GM18505 (cell line): ENCODE results near the gene NCF4.

Source experiments
- ATAC-seq: cut with Tn5 transposase; IDR thresholded peaks from one replicate; pipeline ENCODE4 v1.9.1; 2021; ENCODE audit not compliant: unreplicated experiment
- POLR2A ChIP-seq: IDR thresholded peaks from 4 replicates; pipeline ENCODE4 v1.6.1; 2011; ENCODE audit warnings: borderline replicate concordance; ENCODE audit not compliant: insufficient read depth, insufficient read length; ENCODE audit errors: extremely low read depth

The NCF4 gene

DNA sequence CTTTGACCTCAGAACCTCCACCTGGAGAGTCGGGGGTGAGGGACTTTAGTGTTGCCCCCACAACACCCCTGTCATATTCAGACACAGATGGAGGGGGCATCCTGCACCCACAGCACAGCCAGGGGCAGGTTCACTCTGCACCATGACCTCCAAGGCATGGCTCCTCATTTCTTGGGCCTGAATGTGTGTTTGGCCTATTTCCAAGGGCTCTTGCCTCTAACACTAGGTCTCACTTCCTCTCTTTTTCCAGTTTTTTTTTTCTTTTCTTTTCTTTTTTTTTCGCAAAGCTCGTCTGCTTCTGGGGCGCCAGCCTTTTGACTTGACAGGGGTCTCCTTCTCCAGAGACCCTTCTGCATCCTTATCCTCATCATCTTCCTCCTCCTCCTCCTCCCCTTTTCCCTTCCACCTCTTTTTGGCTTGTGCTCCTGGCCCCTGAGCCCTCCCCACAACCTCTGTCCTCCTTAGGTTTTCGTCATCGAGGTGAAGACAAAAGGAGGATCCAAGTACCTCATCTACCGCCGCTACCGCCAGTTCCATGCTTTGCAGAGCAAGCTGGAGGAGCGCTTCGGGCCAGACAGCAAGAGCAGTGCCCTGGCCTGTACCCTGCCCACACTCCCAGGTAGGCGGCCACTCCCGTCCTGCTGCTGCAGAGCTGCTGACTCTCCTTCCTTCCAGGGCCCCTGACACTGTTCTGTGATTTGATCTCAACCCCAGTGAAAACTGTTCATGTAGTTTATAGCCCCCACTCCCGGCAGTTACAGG, 3.8 kb downstream of the NCF4 start:
- ATAC-seq, result no peak
- no peak for TF ChIP-seq POLR2A

DNA sequence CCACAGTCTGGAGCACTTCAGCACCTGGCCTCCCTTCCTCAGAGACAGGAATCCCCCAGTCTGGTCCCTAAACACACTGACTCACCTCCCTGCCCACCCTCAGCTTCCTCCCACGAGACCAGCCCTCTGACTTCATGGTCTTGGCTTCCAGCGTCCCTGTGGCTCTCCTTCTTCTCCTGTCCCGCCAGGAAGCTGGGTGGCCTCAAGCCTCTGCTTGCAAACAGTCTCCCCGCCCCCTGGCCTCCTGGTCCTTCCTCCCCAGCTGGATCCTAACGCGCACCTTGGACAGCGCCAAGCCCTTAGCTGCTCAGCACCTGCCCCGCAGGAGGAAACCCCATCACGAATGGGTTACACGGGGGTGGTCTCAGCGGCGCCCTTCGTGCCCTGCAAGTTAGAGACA, 4.5 kb downstream of the NCF4 start:
- no peak for ATAC-seq

DNA sequence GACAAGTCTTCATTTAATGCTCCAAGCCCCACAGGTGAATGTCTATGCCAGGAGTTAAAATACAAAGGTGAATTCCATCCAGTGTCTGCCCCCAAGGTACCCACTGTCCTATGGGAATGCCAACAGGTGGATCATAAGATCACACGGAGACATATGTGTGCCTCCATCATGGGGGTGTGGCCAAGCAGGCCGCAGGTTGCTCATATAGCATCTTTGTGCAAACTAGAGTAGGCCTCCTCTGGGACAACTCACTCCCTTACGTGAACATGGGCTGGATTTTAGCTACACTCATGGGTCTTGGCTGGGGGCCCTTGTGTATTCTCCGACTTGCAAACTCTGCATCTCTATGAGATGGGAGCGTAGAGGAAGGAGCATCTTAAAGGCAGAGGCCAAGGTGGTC, 6.9 kb downstream of the NCF4 start:
- no peak for TF ChIP-seq POLR2A
- ATAC-seq, result no peak

More for the DNA sequence above, 4.5 kb downstream of the NCF4 start:
- TF ChIP-seq POLR2A, result no peak

DNA sequence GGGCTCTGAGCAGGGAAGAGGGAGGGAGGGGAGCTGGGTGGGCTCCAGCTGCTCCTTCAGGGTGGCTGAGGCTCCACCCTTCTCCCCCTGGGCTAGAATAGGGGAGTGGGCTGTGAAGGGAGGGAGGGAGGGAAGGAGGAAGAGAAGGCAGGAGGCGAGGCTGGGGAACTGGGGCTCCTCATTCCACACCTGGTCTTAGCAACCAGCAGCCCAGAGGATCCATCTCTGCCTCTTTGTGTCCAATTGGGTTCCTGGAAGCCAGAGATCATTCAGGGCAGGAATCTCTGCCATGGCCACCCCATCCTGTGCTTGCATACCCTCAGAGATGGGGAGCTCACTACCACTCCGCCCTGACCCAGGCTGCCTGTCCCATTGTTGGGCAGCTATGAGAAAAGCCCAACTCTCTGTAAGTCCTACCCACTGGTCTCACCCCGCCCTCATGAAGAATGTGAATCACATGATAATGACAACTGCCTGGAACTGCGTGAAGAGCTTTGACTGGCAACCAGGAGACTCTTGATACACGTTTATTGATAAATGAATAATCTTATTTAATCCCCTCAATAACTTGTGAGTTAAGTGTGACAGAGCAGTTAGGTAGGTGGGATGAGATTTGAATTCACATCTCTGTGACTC, 7.9 kb downstream of the NCF4 start:
- no peak for ATAC-seq
- no peak for TF ChIP-seq POLR2A

DNA sequence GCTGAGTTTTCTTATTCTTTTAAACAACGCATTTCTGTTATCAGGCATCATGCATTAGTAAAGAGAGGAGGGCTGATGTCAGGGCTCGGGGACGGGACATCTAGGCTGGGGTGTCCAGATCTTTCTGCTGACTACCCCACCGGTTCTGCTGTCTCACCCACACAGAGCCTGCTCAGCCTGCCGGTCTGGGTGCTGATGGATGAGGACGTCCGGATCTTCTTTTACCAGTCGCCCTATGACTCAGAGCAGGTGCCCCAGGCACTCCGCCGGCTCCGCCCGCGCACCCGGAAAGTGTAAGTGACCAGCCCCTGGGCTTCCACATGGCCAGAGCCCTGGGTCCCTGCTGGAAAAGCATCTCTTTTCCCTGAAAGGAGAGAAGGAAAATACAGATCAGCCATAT, 9.4 kb downstream of the NCF4 start:
- TF ChIP-seq POLR2A, result no peak
- no peak for ATAC-seq

DNA sequence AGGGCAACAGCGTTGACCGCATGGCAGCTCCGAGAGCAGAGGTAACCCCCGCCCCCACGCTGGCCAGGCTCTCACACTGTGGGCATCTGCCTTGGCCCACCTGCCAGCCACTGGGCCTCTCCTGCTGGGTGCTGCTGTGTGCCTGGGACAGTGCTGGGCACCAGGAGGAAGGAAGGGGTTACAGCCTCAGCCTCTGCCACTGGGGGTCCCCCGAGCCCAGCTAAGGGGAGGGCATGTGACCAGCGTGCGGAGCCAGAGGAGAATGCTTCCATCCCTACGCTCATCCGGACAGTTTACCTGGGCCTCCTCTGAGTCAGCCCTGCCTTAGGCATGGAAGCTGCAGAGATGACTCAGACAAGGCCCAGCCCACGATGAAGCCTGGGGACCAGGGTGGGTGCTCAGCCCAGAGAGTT, 10.9 kb downstream of the NCF4 start:
- ATAC-seq, result no peak
- TF ChIP-seq POLR2A, result no peak

DNA sequence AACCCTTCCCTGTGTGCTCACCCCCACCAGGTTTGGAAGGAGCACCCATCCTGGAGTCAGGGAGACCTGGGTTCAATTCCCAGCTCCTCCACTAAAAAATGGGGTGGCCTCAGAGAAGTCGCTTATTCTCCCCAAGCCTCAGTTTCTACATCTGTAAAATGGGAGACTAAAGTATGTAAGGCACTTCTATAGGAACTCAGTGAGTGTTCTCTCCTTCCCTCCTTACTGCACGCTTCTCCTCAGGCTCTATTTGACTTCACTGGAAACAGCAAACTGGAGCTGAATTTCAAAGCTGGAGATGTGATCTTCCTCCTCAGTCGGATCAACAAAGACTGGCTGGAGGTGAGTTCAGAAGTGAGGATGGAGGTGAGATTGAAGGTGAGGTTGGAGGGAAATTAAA, 11.3 kb downstream of the NCF4 start:
- no peak for TF ChIP-seq POLR2A
- ATAC-seq, result no peak

DNA sequence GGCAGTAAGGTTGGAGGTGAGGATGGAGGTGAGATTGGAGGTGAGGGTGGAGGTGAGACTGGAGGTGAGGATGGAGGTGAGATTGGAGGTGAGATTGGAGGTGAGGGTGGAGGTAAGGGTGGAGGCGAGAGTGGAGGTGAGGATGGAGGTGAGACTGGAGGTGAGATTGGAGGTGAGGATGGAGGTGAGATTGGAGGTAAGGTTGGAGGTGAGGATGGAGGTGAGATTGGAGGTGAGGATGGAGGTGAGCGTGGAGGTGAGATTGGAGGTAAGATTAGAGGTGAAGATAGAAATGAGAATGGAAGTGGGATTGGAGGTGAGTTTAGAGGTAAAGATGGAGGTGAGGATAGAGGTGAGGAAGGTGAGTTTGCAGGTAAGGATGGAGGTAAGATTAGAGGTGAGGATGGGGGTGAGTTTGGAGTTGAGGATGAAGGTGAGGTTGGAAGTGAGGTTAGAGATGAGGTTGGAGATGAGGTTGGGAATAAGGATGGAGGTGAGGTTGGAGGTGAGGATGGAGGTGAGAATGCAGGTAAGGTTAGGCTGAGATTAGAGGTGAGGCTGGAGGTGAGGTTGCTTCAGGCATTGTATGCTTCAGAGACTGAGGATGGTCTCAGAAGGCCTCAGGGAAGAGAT, 12.2 kb downstream of the NCF4 start:
- no peak for TF ChIP-seq POLR2A
- ATAC-seq, result no peak

DNA sequence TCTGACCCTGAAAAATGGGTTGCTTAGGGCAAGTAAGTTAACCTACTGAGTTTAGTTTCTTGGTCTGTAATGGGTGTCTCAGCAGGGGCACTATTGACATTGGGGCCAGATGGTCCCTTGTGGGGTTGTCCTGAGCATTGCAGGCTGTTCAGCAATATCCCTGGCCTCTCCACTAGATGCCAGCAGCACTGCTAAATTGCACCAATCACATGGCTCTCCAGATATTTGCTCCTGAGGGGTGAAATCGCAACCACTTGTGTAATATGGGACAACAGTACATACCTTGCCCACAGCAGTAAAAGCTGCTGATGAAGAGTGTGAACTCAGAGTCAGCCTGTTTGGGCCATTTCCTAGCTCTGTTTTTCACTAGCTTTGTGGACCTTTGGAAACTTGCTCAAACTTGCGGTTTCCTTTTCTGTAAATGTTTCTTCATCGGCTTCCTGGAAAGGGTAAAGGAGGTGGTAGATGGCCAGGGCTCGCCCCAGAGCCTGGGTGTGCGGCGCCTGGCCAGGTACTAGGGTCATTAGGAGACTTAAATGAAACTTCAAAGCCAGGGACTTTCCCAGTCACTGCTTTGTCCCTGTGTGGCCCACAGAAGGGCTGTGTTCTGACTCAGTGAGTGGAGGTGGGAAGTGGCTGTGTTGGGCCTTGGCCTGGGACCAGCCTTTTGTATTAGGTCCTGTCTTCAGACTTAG, 13.0 kb downstream of the NCF4 start:
- TF ChIP-seq POLR2A, result no peak

DNA sequence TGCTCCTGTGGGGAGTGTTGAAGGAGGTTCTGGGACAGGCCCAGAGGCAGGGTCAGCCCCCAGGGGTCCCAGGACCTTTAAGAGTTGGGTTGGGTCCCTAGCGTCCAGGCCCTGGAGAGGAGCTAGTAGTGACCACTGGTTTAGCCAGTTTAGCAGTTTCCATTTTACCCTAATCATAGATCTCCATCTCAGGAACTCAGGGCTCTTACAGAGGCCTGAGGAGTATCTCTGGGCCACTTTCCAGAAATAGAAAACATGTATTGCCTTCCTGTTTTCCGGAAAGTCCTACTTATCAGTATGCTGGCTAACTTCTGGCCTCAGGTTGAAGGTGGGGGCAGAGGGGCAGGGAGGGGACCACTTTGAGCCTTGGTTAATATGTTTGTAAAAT, 13.5 kb downstream of the NCF4 start:
- no peak for TF ChIP-seq POLR2A
- no peak for ATAC-seq

More for the DNA sequence above, 13.0 kb downstream of the NCF4 start:
- peak; percentile 71 for ATAC-seq

DNA sequence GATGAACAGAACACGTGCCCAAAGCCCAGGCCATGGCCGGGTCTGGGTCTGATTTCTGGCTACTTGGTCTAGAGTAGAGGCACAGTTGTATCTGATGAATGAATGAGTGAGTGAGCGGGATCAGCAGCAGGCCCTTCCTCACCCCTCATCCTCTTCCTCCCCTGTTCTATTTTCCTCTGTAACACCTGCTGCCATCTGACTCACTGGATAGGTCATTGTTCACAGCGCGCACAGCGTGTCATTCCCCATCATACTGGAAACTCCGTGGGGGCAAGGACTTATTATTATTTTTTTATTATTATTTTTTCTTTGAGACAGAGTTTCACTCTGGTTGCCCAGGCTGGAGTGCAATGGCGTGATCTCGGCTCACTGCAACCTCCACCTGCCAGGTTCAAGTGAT, 13.9 kb downstream of the NCF4 start:
- no peak for ATAC-seq
- TF ChIP-seq POLR2A, result no peak

GRCh38 chr22:36875741-36876140, 14.9 kb downstream of the NCF4 start:
- ATAC-seq, result no peak
- TF ChIP-seq POLR2A, result no peak

GRCh38 chr22:36879775-36880174, 19.0 kb downstream of the NCF4 start:
- ATAC-seq, result no peak
- TF ChIP-seq POLR2A, result no peak
